Stimulated activated CD8-positive, alpha-beta memory T cell treated with anti-CD3 and anti-CD28 coated beads, Interleukin-4, amount 100 ng/mL, for 24 hours (primary cell): Measurements from ENCODE around the gene CFAP46.
A peak's percentile ranks its signal among the peaks of the same experiment; 100 is the strongest.
"Not testable (repeated sequence)": the region's sequence is repeated elsewhere in the genome, so short reads cannot be mapped to it uniquely, and the experiment has no call there.

Experiments
- DNase-seq: peaks from one replicate; pipeline ENCODE4 v3.0.0-alpha.2; 2020; ENCODE audit warnings: low read depth

Gene CFAP46

DNA sequence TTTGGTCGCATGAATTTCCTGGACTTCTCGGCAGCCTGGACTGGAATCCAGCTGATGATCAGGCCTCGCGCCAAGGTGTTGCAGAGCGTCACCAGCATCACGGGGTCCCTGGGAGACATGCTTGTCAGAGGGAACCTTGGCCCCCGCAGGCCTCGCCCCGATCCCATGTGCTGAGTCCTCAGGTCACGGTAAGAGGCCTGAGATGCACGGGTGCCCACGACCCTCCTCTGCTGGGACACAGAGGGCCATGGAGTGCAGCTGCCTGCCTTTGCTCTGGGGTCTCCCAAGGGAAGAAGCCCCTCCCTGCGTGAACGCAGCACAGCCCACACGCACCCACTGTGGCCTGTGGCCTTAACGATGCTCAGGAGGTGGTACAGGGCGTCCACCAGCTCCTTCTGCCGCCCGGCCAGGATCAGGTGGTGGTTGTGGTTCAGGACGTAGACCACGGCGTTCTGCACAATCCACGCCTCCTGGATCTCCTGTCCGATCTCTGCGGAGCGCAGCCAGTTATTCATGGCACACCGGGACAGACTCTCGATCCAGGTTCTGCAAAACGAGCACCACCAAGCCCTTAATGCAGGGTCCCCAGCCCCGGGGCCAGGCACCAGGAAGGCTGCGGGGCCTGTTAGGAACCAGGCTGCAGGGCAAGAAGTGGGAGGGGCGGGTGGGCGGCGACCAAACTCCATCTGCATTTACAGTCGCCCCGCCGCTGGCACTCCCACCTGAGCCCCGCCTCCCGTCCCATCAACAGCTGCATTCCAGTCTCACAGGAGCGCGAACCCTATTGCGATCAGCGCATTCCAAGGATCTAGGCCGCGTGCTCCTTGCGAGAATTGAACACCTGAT is 29.4 kb downstream of the CFAP46 start:
- no peak for DNase-seq

DNA sequence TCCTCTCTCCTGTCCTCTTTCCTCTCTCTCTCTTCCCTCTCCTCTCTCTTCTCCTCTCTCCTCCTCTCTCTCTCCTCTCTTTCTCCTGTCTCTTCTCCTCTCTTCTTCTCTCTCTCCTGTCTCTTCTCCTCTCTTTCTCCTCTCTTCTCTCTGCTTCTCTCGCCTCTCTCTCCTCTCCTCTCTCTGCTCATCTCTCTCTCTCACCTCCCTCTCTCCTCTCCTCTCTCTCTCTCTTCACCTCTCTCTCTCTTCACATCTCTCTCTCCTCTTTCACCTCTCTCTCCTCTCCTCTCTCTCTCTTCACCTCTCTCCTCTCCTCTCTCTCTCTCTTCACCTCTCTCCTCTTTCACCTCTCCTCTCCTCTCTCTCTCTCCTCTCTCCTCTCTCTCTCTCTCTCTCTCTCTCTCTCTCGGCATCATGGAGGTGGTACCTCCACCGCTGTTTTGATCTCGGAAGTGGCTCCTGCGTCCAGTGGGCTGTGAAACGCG is 30.1 kb downstream of the CFAP46 start:
- no peak for DNase-seq

DNA sequence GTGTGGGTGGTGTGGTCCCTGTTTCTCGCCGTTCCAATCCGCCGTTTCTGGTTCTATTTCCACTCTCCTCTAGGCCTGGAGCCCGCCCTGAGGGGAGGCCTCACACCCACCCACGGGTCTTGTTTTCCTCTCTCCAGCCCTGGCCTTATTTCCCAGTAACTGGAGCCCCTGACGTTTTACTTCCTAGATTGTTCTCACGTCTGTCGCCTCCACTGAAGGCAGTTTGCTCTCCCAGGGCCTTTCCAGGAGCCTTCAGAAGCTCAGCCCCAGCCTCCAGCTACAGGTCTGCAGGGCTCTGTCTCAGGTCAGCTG is 30.6 kb downstream of the CFAP46 start:
- DNase-seq, result no peak

- DNase-seq, result no peak
These were observed 31.2 kb downstream of the CFAP46 start for GRCh38 chr10:132910901-132911785.

GRCh38 chr10:132910186-132910880 is 32.0 kb downstream of the CFAP46 start:
- no peak for DNase-seq

DNA sequence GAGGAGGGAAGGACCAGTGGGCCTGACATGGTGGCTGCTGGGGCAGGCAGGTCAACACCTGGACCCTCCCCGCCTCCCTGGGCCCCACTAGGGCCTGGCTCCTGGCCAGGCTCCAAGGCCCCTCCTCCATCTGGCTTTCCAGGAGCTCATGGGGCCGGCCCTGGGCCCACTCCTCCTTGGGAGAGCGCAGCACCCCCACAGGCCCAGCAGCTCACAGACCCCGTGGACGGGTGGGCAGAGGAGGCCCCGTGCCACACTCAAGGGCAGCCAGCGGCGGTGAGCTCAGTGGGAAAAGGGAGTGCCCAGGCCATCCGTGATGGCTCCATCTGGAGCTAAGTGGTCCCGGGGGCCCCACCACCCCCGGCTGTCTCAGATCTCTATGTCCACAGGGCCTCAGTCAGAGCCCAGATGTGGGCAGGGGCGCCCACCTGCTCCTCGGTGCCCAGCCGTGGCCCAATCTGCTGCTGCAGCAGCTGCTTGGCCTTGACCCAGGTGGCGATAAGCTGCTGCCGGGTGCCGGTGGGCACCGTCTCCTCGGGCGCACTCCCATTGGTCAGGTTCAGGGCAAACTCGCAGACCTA is 32.8 kb downstream of the CFAP46 start:
- DNase-seq, result no peak

- no peak for DNase-seq
These were observed 33.6 kb downstream of the CFAP46 start for GRCh38 chr10:132908621-132909295.

GRCh38 chr10:132907821-132908620 is 34.3 kb downstream of the CFAP46 start:
- DNase-seq, result no peak

GRCh38 chr10:132906836-132907235 is 35.5 kb downstream of the CFAP46 start:
- no peak for DNase-seq

DNA sequence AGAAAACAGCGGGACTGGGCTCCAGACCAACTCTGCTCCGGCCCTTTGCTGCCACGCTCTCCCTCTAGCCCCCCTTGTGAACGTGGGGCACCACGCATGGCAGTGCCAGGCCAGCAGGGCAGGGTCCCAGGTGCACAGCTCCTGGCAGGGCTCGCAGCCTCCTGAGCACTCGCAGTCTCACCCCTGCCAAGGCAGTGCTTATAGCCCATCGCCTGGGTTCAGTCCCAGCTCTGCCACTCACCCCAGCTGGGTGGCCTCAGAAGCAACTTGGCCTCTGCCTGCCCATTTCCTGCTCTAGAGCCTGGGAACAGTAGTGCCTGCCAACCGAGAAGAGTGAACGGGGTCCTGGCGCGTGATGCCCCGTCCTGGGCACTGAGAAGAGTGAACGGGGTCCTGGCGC is 36.3 kb downstream of the CFAP46 start:
- no peak for DNase-seq

DNA sequence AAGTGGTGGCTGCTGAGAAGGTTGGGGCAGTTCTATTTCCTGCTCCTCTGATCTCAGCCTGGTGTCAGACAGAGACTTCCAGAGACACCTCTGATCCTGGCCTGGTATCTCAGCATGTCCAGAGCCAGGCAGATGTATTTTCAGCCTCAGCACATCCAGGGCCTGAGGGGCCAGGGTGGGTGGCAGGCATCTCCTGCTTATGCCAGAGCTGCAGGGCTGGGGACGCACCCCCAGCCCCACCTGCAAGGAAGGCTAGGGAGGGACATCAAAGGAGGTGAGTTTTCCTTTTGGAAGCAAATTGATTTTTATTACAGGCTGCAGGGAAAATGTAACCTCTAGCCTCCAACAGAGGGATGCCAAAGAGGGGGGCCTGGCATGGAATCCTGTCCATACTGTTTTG is 36.7 kb downstream of the CFAP46 start:
- no peak for DNase-seq

- DNase-seq, result peak; percentile 19
These were observed 37.3 kb downstream of the CFAP46 start for GRCh38 chr10:132904814-132905649.

DNA sequence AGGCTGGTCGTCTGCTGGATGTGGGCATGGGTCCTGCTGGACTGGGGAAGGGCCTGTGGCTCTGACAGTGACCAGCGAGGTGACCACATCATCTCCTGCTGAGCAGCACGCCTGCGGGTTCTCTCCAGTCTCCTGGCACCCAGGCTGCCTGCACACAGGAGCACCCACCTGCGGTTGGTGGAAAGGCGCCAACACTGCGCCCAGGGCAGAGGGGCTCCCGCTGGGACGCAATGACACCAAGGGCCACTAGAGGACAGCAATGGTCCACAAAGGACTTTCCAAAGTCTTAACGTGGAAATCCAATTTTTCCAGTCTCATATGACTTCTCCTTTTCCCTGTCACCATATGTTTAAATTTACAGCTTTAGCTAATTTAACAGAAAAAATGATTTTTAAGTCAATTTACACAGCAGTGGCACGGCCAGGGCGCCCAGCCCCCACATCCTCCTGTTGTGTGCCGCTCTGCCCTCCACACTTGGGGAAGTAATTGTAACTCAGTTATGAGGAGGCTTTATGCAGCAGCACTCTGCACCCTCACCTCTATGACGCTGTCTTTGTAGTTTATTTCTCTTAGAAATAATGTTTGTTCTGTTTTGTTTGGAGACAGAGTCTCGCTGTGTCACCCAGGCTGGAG is 38.1 kb downstream of the CFAP46 start:
- peak; percentile 26 for DNase-seq

DNA sequence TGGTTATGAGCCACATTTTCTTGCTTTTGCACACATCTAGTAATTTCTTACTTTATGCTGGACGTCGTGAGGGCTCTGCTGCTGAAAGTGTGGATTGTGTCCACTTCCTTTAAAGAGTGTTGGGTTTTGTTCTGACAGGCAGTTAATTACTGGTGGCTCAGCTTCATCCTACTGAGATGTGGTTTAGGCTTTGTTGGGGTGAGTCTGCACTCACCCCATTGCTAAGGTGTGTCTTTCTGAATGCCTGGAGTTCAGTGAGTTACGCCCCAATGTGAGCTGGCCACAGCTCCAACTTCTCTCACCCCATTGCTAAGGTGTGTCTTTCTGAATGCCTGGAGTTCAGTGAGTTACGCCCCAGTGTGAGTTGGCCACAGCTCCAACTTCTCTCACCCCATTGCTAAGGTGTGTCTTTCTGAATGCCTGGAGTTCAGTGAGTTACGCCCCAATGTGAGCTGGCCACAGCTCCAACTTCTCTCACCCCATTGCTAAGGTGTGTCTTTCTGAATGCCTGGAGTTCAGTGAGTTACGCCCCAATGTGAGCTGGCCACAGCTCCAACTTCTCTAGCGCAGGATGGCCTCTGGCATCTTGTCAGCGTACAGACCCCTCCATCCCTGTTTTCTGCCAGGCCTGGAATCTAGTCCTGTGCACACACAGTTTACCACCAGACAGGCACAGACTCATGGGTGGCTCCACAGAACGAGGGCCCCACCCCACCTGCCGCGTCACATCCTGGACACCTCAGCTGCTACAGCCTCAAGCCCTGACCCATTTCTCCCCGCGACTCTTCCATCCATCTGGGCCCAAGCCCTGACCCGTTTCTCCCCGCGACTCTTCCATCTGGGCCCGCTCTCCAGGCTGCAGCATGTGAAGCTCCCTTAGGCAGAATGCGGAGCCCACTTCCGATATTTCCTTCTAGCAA is 39.5 kb downstream of the CFAP46 start:
- DNase-seq, result not testable (repeated sequence)

DNA sequence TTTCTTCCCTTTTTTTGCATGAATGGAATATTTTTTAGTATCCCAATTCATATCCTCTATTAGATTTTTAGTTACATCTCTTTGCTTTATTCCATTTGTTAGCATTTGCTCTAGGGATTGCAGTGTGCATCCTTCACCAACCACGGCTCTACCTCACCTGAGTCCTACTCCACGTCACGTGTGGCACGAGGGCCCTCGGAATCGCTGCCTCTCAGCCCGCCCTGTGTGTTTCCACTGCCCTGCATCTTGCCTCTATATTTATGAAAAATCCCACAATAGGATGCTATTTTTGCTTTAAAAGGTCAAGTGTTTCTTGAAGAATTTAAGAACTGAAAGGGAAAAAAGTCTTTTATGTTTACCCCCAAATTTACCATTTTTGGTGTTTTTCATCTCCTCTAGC is 41.0 kb downstream of the CFAP46 start:
- DNase-seq, result no peak

DNA sequence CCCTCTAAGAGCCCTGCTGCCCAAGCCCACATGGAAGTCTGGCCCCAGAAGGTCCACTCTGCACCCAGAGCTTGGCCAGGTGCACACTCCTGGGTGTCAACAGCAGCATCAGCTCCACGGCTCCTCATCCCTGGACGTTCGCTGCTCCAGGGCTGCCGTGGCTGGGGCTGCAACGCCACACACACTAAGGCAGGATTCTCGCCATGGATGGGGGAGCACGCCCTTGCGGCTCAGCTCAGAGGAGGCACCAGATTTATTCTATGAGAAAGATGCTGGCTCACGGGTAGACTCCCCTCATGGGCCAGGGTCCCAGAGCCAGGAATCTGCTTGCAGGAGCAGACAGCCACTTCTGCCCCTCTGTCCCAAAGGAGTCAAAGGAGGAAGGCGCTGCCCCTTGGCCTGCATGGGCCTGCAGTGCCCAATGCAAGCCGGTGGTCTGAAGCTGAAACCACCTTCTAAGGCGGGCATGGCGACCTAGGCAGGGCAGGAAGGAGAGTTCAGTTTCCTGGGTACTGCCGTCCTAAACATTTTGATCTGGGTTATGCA is 42.1 kb downstream of the CFAP46 start:
- no peak for DNase-seq

- DNase-seq, result no peak
These were observed 42.7 kb downstream of the CFAP46 start for GRCh38 chr10:132899751-132900065.
